ENCODE measurements around the gene WDR76. TPM values are rescaled to one million over a fixed set of nuclear protein-coding genes. Genes with fewer than 3 reads are reported as not detected.
"Not testable (repeated sequence)": the region's sequence is repeated elsewhere in the genome, so short reads cannot be mapped to it uniquely, and the experiment has no call there.

Gene WDR76
- total and polyA plus RNA-seq, 2 donors from 2014 or later = 0.73 to 4.8 TPM

DNA sequence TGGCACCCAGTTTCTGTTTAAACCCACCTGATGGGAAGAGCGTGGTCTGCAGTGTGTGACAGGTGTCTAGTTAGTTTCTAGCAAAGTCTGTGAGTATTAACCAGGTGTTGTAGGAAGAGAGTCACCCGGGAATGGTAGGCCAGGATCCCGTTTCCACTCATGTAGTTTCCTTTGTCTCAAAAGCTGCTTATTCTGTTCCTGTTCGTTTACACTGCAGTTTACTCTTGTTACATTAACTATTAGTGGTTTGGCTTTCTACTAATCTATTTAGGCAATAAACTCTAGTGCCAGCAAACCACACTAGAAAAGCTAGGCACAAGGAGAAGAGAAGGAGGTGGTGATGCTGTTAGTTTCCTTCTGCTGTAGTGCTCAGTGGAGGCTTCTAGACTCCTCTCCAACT, 32.7 kb downstream of the WDR76 start:
- no peak for FAIRE-seq
- H3K4me3 ChIP-seq (ENCODE audit: low read length in 3 of 3) = no peak overlapping the region
- no peaks in the 10 kb centered on the region for H3K9me3 ChIP-seq (ENCODE audit: control insufficient read depth in 2 of 3, insufficient read depth in 1 of 3, low read length in 3 of 3)
- no peak overlapping the region for H3K27ac ChIP-seq (ENCODE audit: low read depth in 2 of 2, low read length in 2 of 2)
- TF ChIP-seq, protein P1, sequence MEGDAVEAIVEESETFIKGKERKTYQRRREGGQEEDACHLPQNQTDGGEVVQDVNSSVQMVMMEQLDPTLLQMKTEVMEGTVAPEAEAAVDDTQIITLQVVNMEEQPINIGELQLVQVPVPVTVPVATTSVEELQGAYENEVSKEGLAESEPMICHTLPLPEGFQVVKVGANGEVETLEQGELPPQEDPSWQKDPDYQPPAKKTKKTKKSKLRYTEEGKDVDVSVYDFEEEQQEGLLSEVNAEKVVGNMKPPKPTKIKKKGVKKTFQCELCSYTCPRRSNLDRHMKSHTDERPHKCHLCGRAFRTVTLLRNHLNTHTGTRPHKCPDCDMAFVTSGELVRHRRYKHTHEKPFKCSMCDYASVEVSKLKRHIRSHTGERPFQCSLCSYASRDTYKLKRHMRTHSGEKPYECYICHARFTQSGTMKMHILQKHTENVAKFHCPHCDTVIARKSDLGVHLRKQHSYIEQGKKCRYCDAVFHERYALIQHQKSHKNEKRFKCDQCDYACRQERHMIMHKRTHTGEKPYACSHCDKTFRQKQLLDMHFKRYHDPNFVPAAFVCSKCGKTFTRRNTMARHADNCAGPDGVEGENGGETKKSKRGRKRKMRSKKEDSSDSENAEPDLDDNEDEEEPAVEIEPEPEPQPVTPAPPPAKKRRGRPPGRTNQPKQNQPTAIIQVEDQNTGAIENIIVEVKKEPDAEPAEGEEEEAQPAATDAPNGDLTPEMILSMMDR (IDR thresholded peaks at IDR 0.05; ENCODE audit: borderline replicate concordance, extremely low read depth, insufficient read depth) = no peak
- H3K9ac ChIP-seq (ENCODE audit: low read length in 3 of 3) = no peak overlapping the region
- H3K27me3 ChIP-seq (ENCODE audit: control insufficient read depth, insufficient read depth, low read length) = no peaks in the 10 kb centered on the region
- no peaks in the 10 kb centered on the region for H3K4me1 ChIP-seq (ENCODE audit: control insufficient read depth in 2 of 3, insufficient read depth in 2 of 3, low read depth in 1 of 3, low read length in 3 of 3)
- intact Hi-C loops (cut with DNase I) = no loop called here
- no peak for DNase-seq
- H3K36me3 ChIP-seq (ENCODE audit: control insufficient read depth in 2 of 3, insufficient read depth in 3 of 3, low read length in 3 of 3) = no peaks in the 10 kb centered on the region

DNA sequence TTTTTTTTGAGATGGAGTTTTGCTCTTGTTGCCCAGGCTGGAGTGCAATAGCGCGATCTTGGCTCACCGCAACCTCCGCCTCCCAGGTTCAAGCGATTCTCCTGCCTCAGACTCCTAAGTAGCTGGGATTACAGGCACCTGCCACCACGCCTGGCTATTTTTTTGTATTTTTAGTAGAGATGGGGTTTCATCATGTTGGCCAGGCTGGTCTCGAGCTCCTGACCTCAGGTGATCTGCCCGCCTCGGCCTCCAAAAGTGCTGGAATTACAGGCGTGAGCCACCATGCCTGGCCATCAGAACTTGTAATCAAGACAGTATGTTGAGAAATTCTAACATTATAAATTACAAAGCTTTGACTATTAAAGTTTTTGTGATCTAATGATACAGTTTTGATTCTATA, 39.8 kb downstream of the WDR76 start:
- H3K36me3 ChIP-seq (ENCODE audit: control insufficient read depth in 2 of 3, insufficient read depth in 3 of 3, low read length in 3 of 3); H3K9ac ChIP-seq (ENCODE audit: low read length in 3 of 3); H3K4me1 ChIP-seq (ENCODE audit: control insufficient read depth in 2 of 3, insufficient read depth in 2 of 3, low read depth in 1 of 3, low read length in 3 of 3); intact Hi-C loops (cut with DNase I); H3K27me3 ChIP-seq (ENCODE audit: control insufficient read depth, insufficient read depth, low read length); DNase-seq; H3K9me3 ChIP-seq (ENCODE audit: control insufficient read depth in 2 of 3, insufficient read depth in 1 of 3, low read length in 3 of 3); H3K27ac ChIP-seq (ENCODE audit: low read depth in 2 of 2, low read length in 2 of 2); FAIRE-seq; H3K4me3 ChIP-seq (ENCODE audit: low read length in 3 of 3): not testable (repeated sequence)

DNA sequence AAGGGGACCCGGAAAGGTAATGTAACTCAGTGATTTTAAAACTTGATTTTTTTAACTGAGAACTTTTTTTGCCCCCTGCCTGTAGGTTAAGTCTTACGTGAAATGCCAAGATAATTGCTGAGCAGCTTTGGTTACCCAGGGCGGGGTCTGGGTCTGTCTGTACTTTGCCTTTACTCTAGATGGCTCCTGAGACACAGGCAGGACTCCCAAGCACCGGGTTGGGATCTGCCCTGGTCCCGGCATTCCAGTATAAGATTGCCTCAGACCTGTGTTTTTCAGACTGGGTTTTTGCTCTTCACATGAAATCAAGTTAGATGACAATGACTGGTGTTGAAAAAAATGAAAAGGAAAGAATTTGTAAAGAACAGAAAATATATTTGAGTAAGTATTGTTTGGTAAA, 40.3 kb downstream of the WDR76 start:
- no peak overlapping the region for H3K27ac ChIP-seq (ENCODE audit: low read depth in 2 of 2, low read length in 2 of 2)
- intact Hi-C loops (cut with DNase I) = no loop called here
- H3K27me3 ChIP-seq (ENCODE audit: control insufficient read depth, insufficient read depth, low read length) = no peaks in the 10 kb centered on the region
- no peaks in the 10 kb centered on the region for H3K36me3 ChIP-seq (ENCODE audit: control insufficient read depth in 2 of 3, insufficient read depth in 3 of 3, low read length in 3 of 3)
- no peaks in the 10 kb centered on the region for H3K4me1 ChIP-seq (ENCODE audit: control insufficient read depth in 2 of 3, insufficient read depth in 2 of 3, low read depth in 1 of 3, low read length in 3 of 3)
- no peak overlapping the region for H3K9ac ChIP-seq (ENCODE audit: low read length in 3 of 3)
- no peaks in the 10 kb centered on the region for H3K9me3 ChIP-seq (ENCODE audit: control insufficient read depth in 2 of 3, insufficient read depth in 1 of 3, low read length in 3 of 3)
- FAIRE-seq = no peak
- no peak for DNase-seq
- no peak overlapping the region for H3K4me3 ChIP-seq (ENCODE audit: low read length in 3 of 3)
- TF ChIP-seq, protein P1 (IDR thresholded peaks at IDR 0.05; ENCODE audit: borderline replicate concordance, extremely low read depth, insufficient read depth) = no peak

DNA sequence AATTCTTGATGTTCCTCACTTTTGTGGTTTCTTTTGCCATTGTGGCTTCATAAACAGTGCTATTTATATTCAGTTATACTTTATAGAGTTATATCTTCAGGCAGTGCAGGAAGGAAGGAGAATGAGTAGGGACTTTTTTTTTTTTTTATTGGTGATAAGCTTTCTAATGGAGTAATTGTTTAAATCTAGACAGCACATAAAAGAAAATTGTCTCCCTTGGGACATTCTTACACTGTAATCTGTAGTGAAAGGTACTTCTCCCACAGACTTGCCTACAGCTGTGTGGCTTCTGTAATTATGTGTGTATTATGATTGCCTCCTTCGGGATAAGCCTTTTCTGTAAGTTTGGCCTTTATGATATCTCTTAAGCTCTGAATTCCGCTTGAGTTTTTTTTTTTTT, 41.6 kb downstream of the WDR76 start:
- Histone ChIP-seq H3K4me1 (ENCODE audit: control insufficient read depth in 2 of 3, insufficient read depth in 2 of 3, low read depth in 1 of 3, low read length in 3 of 3) (no peaks in the 10 kb centered on the region), H3K36me3 (ENCODE audit: control insufficient read depth in 2 of 3, insufficient read depth in 3 of 3, low read length in 3 of 3) (no peaks in the 10 kb centered on the region), H3K27me3 (ENCODE audit: control insufficient read depth, insufficient read depth, low read length) (no peaks in the 10 kb centered on the region), H3K9me3 (ENCODE audit: control insufficient read depth in 2 of 3, insufficient read depth in 1 of 3, low read length in 3 of 3) (no peaks in the 10 kb centered on the region), H3K9ac (ENCODE audit: low read length in 3 of 3) (no peak overlapping the region), H3K27ac (ENCODE audit: low read depth in 2 of 2, low read length in 2 of 2) (no peak overlapping the region), H3K4me3 (ENCODE audit: low read length in 3 of 3) (no peak overlapping the region)
- intact Hi-C loops (cut with DNase I) = no loop called here
- TF ChIP-seq, protein P1 (IDR thresholded peaks at IDR 0.05; ENCODE audit: borderline replicate concordance, extremely low read depth, insufficient read depth) = no peak
- DNase-seq = no peak
- FAIRE-seq = no peak
